GM19099 (cell line): ENCODE results near the gene TP53AIP1.

ENCODE experiments used
- POLR2A ChIP-seq: IDR thresholded peaks from 3 replicates; pipeline ENCODE4 v1.6.1; 2011; ENCODE audit warnings: low read depth; ENCODE audit not compliant: insufficient read length; ENCODE audit errors: extremely low read depth

Gene TP53AIP1

DNA sequence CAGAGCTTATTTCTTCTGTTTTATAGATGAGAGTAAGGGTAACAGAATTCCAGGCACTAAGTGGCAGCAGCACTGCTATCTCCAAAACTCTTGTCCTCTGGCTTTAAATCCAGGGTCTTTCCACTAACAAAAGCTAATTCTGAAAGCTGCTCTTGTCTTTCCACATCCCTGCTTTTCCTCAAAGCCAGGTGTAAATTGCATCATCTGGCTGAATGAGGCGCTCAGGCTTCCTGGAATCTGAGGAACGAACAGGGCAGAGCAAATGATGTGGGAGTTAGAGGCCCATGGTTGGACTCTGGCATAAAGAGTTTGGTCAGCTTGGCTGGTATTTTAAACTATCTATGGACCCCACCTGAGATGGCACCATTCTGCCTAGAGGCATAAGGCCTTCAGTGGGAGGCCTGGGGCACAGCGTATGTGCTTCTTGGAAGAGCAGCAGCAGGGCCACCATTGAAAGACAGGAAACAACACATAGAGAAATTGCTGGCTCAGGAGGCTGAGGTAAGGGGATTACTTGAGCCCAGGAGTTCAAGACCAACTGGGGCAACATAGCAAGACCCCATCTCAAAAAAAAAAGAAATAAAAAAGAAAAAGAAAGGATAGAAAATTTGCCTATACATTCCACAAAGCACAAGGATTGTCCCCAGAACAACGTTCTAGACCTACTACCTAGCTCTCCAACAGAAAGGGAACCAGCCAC, 49.7 kb downstream of the TP53AIP1 start:
- TF ChIP-seq POLR2A, result no peak

DNA sequence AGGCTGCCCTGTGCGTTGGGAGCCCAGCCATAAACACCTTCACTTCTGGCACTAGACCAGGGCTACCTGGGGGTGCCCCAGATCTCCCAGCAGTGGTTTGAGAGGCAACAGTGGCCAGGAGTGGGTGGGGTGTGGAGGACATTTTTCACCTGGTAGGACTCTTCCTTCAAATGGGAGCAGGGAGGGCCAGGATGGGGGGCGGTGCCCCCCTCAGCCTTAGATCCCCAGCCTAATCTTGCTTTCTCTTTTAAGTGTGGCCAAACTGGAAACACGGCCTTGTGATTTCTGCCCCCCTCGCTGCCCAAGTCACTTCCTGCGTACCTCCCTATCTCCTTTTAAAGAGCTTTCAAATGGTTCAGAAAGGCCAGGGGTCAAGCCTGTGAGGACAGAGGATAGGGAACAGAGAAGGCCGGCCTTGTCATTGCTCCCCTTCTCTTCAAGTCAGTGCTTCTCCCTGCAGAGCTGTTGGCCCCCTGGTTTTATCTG, 50.7 kb downstream of the TP53AIP1 start:
- TF ChIP-seq POLR2A, result no peak

DNA sequence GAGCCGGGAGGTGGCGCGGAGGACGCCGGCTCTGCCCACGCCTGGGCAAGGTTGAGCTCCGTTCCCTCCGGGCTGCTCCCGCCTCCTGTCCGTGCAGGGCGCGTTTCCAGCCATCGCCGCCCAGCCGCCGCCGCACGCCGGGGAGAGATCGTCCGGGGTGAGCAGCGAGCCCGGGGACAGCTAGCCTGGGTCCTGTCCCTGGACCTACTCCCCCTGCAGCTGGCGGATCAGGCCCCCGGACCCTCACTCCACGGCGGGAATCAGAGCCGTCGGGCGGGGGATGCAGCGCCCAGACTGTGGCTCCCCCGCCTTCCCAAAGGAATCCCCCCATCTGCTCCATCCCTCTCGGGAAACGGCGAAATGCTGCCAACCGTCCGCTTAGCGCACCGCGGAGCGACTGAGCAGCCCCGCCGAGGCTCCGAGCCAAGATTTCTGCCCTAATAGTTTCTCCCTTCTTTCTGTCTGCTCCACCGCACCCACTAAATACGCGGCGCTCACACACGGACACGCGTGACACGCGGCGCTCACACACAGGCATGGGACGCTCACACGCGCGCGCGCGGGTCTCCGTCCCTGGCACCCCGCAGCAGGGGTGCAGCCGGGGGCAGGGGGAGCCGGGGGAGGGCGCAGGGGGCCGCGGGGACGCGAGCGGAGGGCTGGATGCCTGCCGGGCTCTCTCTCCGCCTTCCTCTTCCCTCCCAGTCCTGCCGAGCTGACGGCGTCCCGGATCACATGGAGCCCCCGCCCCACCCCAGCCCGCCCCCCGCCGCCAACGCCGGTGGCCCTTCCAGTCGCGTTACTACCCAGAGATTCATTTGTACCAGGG, 51.9 kb downstream of the TP53AIP1 start, which contains the start of gene KCNJ5:
Gene KCNJ5, plus strand, starts transcription at position 814 of the 826 bp plus-strand sequence. CDS start 19,918 bp downstream, outside the sequence.
- no peak for TF ChIP-seq POLR2A

DNA sequence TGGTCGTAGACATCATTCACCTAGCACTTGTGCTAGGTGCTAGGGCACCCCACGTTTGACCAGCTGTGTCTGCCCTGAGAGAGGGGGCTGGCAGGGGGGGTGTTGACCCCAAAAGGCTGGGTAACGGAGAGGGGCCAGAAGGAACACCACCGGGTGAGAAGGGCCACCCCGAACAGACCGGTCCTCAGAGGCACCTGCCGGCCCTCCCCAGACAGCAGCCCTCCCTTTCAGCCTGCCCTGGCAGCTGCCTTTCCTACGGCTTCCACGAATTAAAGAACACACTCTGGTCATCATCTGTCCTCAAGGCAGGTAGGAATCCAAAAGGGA, 52.5 kb downstream of the TP53AIP1 start:
- TF ChIP-seq POLR2A, result no peak

DNA sequence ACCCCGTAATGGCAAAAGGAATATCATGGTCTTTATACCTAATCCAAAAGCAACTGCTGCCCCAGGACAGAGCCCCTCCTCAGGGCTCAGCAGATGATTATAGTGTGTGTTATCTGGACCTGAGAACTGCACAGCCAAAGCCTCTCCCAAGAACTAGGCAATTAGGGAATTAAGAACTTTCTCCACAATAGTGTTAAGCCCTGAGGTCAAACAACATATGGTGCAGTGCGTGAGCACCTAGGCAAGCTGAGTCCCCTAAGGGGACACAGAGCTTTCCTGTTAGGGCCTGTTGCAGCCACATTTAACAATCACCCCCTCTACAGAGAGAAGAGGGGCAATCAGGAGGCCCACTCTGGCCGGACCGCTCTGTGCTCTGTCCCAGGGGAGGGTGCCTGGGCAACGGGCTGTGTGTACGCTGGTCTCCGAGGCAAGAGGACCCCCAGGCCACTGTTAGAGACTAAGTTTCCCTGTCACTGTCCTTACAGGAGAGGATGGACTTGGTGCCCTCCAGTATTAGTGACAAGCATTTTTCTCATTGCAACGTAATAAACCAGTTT, 52.9 kb downstream of the TP53AIP1 start:
- TF ChIP-seq POLR2A, result no peak

DNA sequence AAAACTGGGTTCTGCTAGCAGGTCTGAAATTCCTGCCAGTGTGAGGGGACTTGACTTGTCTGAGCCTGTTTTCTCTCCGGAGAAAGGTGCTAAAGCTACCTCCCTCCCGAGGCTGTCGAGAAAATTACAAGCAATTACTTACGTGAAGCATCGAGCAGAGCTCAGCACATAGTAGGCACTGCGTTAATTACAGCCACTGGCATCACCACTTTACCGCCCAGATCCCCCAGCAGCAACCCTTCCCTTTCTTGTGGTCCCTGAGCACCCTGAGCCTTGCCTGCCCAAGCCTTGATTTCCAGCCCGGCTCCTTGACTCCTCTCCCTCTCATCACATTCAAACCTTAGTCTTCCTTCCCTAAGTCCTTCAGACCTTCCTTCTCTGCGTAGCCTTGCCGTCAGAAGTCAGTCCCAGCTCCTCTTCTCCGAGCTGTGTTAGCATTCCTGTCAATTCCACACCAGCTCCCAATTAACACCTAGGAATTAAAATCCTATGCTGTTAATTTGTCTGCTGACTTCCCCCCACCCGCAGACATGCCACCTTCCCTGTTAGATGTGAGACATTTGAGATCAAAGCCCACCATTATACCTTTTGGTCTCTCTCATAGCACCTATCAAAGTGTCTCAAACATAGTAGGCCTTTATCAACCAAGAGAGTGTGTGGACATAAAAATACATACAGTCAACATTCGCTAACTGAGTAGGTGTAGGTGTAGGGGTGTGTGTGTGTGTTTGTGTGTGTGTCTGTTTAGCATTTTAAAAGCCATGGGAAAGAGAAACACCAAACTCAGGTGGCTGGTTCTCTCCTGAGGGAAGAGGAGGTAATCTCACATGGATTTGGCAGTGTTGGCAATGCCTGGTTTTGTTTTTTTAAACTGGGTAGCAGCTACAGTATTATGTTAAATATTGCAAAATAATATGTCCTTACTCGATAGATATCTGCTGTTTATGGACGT, 54.4 kb downstream of the TP53AIP1 start:
- no peak for TF ChIP-seq POLR2A

DNA sequence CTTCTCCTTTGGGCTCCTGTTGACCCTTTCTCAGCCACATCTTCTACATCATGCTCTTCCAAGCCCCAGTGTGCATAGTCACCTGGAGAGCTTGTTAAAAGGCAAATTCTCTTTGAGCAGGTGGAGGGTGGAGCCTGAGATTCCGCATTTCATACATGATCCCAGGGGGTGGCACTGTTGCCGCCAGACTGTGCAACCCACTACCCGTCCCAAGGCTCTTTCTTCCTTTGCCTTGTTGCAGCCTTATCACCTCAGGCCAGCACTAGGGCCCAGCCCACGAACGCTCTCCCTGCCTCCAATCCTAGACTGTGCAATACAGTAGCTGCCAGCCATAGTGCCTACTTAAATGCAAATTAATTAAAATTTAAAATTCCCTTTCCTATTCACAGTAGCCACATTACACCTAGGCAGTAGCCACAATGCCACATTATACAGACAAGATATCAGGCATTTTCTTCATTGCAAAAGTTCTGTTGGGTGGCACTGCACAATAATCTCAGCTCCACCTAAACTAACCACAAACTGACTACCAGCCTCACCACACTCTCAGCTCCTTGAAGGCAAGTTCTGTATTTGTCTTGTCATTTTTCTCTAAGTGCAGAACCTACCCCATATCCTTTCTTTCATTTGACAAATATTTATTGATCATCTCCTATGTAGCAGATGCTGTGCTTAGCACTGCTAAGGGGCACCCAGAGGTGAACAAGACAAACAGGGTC, 56.1 kb downstream of the TP53AIP1 start:
- no peak for TF ChIP-seq POLR2A
